Endothelial cell of umbilical vein (primary cell): ENCODE measurements around the gene ZNF485. TPM values are rescaled to one million over a fixed set of nuclear protein-coding genes. Genes with fewer than 3 reads are reported as not detected.

Experiments used
- BruUV-seq: library from RNA; stranded (reverse); fragments of 400-500 nt; replicated peaks from 2 replicates; lab custom pipeline; 2021; lab: Mats Ljungman, UMichigan
- CTCF ChIA-PET: fragments of 300-600, 350-600 bp; sonication (Branson Sonifier 250); formaldehyde crosslinking; loops from one replicate; lab custom pipeline; 2021; ENCODE audit warnings: antibody characterized with exemption, inconsistent platforms; lab: Charles Lee
- POLR2A ChIA-PET: fragments of 300-600, 350-600 bp; sonication (Branson Sonifier 250); formaldehyde crosslinking; loops from one replicate; lab custom pipeline; 2021; ENCODE audit warnings: antibody characterized with exemption, inconsistent platforms; lab: Charles Lee
- DNase-seq: peaks from one replicate; pipeline ENCODE4 v3.0.0-alpha.2; 2011; ENCODE audit warnings: low read depth, low spot score
- FAIRE-seq: peaks from 2 replicates; lab custom pipeline; 2011; peaks lifted over from hg19 to GRCh38; lab: Jason Lieb, UNC
- H2AFZ ChIP-seq: 2 replicates; pipeline ENCODE4 v1.6.0; 2012; ENCODE audit warnings: low read depth, low read length, control low read depth, inconsistent platforms
- H3K27ac ChIP-seq: 2 replicates; pipeline ENCODE4 v1.5.1; 2011; ENCODE audit warnings: low read depth, mild to moderate bottlenecking, control low read depth, low read length, moderate library complexity; ENCODE audit not compliant: insufficient read depth
- H3K27me3 ChIP-seq, 2 experiments: 2 replicates each; pipeline versions ENCODE4 v1.6.0 to v1.6.1; 2011; ENCODE audit warnings: low read length in 2 of 2, mixed read lengths in 1 of 2; ENCODE audit not compliant: control insufficient read depth in 2 of 2, insufficient read depth in 2 of 2
- H3K36me3 ChIP-seq, 2 experiments: 2 replicates in 1 of 2; 3 replicates in 1 of 2; pipeline ENCODE4 v1.5.1; 2011; ENCODE audit warnings: low read length in 2 of 2, mild to moderate bottlenecking in 1 of 2, moderate library complexity in 1 of 2; ENCODE audit not compliant: control insufficient read depth in 2 of 2, insufficient read depth in 2 of 2; ENCODE audit errors: extremely low read depth in 1 of 2
- H3K4me1 ChIP-seq: 3 replicates; pipeline ENCODE4 v1.5.1; 2011; ENCODE audit warnings: mild to moderate bottlenecking, low read length; ENCODE audit not compliant: control insufficient read depth, insufficient read depth; ENCODE audit errors: extremely low read depth
- H3K4me2 ChIP-seq: 2 replicates; pipeline ENCODE4 v1.6.1; 2011; ENCODE audit warnings: low read length, control low read depth, mixed read lengths; ENCODE audit not compliant: insufficient read depth
- H3K4me3 ChIP-seq, 3 experiments: fragments of 200-600 bp in 1 of 3; sonication (generic), shearing (Covaris generic) in 1 of 3; replicated peaks in 1 of 3; 2 replicates each; pipeline ENCODE4 v1.5.1; 2011 to 2016; ENCODE audit warnings: control low read depth in 3 of 3, low read length in 3 of 3, mild to moderate bottlenecking in 2 of 3, inconsistent platforms in 1 of 3, low read depth in 1 of 3, moderate library complexity in 1 of 3; ENCODE audit not compliant: insufficient read depth in 1 of 3
- H3K79me2 ChIP-seq: 2 replicates; pipeline ENCODE4 v1.6.0; 2012; ENCODE audit warnings: low read length, inconsistent platforms; ENCODE audit not compliant: control insufficient read depth, insufficient read depth
- H3K9ac ChIP-seq: replicated peaks from 2 replicates; pipeline ENCODE3; 2011; ENCODE audit warnings: low read length, control low read depth; ENCODE audit not compliant: insufficient read depth; ENCODE audit errors: extremely low read depth
- H3K9me1 ChIP-seq: replicated peaks from 3 replicates; pipeline ENCODE4 v1.6.0; 2011; ENCODE audit warnings: mild to moderate bottlenecking, low read length; ENCODE audit not compliant: control insufficient read depth, insufficient read depth; ENCODE audit errors: extremely low read depth
- H3K9me3 ChIP-seq: replicated peaks from 2 replicates; pipeline ENCODE4 v1.5.1; 2012; ENCODE audit warnings: low read length, inconsistent platforms; ENCODE audit not compliant: control insufficient read depth, insufficient read depth
- H4K20me1 ChIP-seq: replicated peaks from 2 replicates; pipeline ENCODE3; 2011; ENCODE audit warnings: mild to moderate bottlenecking, low read length; ENCODE audit not compliant: control insufficient read depth, insufficient read depth; ENCODE audit errors: extremely low read depth
- CTCF ChIP-seq, 2 donors: IDR thresholded peaks; 1 replicate in 1 of 2; 2 replicates in 1 of 2; pipeline ENCODE4 v1.5.1; 2011; ENCODE audit warnings: low read length in 2 of 2, mild to moderate bottlenecking in 2 of 2, moderate library complexity in 2 of 2, control low read depth in 1 of 2, inconsistent platforms in 1 of 2, low read depth in 1 of 2; ENCODE audit not compliant: insufficient read depth in 1 of 2; ENCODE audit errors: extremely low read depth in 1 of 2
- EZH2 ChIP-seq: IDR thresholded peaks from 2 replicates; pipeline ENCODE4 v1.6.1; 2012; ENCODE audit warnings: borderline replicate concordance, low read depth, mild to moderate bottlenecking, moderate library complexity, low read length, inconsistent platforms; ENCODE audit not compliant: severe bottlenecking
- FOS ChIP-seq: IDR thresholded peaks from 2 replicates; pipeline ENCODE4 v1.6.1; 2011; ENCODE audit warnings: mild to moderate bottlenecking, low read length, moderate library complexity, borderline replicate concordance; ENCODE audit not compliant: insufficient read depth
- GATA2 ChIP-seq: IDR thresholded peaks from 2 replicates; pipeline ENCODE4 v1.7.0; 2011; ENCODE audit warnings: low read depth, mild to moderate bottlenecking, moderate library complexity, mixed read lengths, low read length; ENCODE audit not compliant: insufficient read length, insufficient read depth
- JUN ChIP-seq: IDR thresholded peaks from 2 replicates; pipeline ENCODE4 v1.6.1; 2011; ENCODE audit warnings: borderline replicate concordance, low read depth; ENCODE audit not compliant: insufficient read length, insufficient read depth
- MAX ChIP-seq: IDR thresholded peaks from 2 replicates; pipeline ENCODE4 v1.6.1; 2011; ENCODE audit not compliant: insufficient read depth, insufficient read length
- MYC ChIP-seq: IDR thresholded peaks from one replicate; pipeline ENCODE4 v1.6.1; 2011; ENCODE audit warnings: mild to moderate bottlenecking, low read depth, low read length
- POLR2A ChIP-seq: IDR thresholded peaks from 2 replicates; pipeline ENCODE4 v1.6.1; 2012; ENCODE audit warnings: low read depth, mild to moderate bottlenecking, control low read depth, low read length
- POLR2AphosphoS5 ChIP-seq: IDR thresholded peaks from 2 replicates; pipeline ENCODE4 v1.6.1; 2012; ENCODE audit warnings: low read depth, mild to moderate bottlenecking, control low read depth, low read length, moderate library complexity; ENCODE audit not compliant: insufficient read depth
- dilution Hi-C: fragments of 300-500 bp; cut with MboI; formaldehyde crosslinking; loops from one replicate; pipeline ENCODE4 v1.15.0; 2019; ENCODE audit warnings: low sequenced_read_pairs; ENCODE audit not compliant: extremely low pct_ligation_motif_present
- intact Hi-C: fragments of 100-400 bp; cut with micrococcal nuclease; formaldehyde crosslinking; loops from one replicate; pipeline ENCODE4 v1.10.0; 2022
- polyA plus RNA-seq, 4 experiments: library from polyadenylated mRNA; depleted of rRNA in 3 of 4; stranded (reverse) in 3 of 4; unstranded in 1 of 4; fragments of >200 nt; gene quantifications; 2 replicates each; pipeline versions ENCODE4 v1.2.1 to v1.2.3, GENCODE V29; 2011 to 2012; ENCODE audit warnings: missing spikeins in 1 of 4
- total RNA-seq: library from RNA; stranded (reverse); gene quantifications from 2 replicates; pipeline ENCODE4 v1.2.3, GENCODE V29; 2021

Gene ZNF485
- total and polyA plus RNA-seq, 2 donors (not counting 3 experiments of a cell fraction or from before 2014, with no cell fraction given) = 1.0 to 1.2 TPM

DNA sequence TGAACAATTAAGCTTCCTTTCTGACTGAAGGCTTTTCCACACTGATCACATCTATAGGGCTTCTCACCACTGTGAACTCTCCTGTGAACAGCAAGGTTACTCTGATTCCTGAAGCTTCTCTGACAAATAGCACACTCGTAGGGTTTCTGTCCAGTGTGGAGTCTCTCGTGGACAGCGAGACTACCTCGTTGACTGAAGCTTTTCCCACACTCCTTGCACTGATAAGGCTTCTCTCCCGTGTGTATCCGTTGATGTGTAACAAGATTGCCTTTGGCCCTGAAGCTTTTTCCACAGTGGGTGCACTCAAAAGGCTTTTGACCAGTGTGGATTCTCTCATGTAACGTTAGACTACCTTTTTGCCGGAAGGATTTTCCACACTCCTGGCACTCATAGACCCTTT is 38.0 kb downstream of the ZNF485 start:
- H3K4me1 ChIP-seq = peaks cover 5% of the 10 kb centered on the region
- H3K27me3 ChIP-seq = peaks cover 0 to under 1% of the 10 kb centered on the region in 2 experiments
- no peaks in the 10 kb centered on the region for H3K9me1 ChIP-seq
- no peak overlapping the region for H2AFZ ChIP-seq
- H4K20me1 ChIP-seq = no peaks in the 10 kb centered on the region
- no peak overlapping the region for H3K9ac ChIP-seq
- no peak overlapping the region for H3K27ac ChIP-seq
- H3K36me3 ChIP-seq = peaks cover 0 to 13% of the 10 kb centered on the region in 2 experiments
- intact Hi-C loops (no loop called here), dilution Hi-C loops (no loop called here)
- BruUV-seq = no TSS peak
- DNase-seq = no peak
- H3K4me3 ChIP-seq = no peak overlapping the region
- peaks cover 12% of the 10 kb centered on the region for H3K9me3 ChIP-seq
- CTCF ChIA-PET = no interaction called here
- POLR2A ChIA-PET = no interaction called here
- TF ChIP-seq GATA2 (peak; percentile 21), MAX (no peak)
- H3K4me2 ChIP-seq = no peak overlapping the region
- FAIRE-seq = no peak
- no peaks in the 10 kb centered on the region for H3K79me2 ChIP-seq

DNA sequence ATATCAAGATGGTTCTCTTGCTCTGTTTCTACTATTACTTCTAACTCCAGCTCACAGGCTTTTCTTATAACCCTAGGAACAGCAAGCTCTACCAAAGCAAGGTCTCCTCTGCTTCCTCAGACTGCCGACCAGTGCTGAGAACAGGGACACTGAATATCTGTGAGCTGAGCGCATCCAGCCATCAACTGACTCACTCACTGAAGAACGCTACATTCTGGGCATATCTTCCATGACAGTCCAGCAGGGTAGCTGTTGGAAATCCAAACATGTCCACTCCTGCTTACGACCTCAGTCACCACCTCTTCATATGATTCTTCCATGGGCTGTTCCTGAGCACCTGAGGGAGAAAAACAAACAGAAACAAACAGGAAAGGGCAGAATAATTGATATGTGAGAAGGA is 39.6 kb downstream of the ZNF485 start:
- TF ChIP-seq POLR2A = no peak
- no peak for TF ChIP-seq JUN
- no peak for TF ChIP-seq EZH2
- TF ChIP-seq MYC = no peak
- no peak for TF ChIP-seq MAX
- TF ChIP-seq FOS = no peak
- no peak for TF ChIP-seq POLR2AphosphoS5
- TF ChIP-seq CTCF (IDR thresholded peaks at IDR 0.05; ENCODE audit: extremely low read depth in 1 of 2, insufficient read depth in 1 of 2, low read depth in 1 of 2, low read length in 2 of 2) = no peak
- no peak for TF ChIP-seq GATA2
- no peak overlapping the region for H2AFZ ChIP-seq
- peaks cover 12% of the 10 kb centered on the region for H3K9me3 ChIP-seq
- H3K4me1 ChIP-seq = peaks cover 5% of the 10 kb centered on the region
- H3K4me3 ChIP-seq = no peak overlapping the region
- DNase-seq (no peak), FAIRE-seq (no peak)
- no peak overlapping the region for H3K4me2 ChIP-seq
- dilution Hi-C loops = no loop called here
- BruUV-seq = no TSS peak
- ChIA-PET CTCF (no interaction called here), POLR2A (no interaction called here)
- no peaks in the 10 kb centered on the region for H3K79me2 ChIP-seq
- H3K27me3 ChIP-seq = peaks cover 0 to 2% of the 10 kb centered on the region in 2 experiments
- H3K9me1 ChIP-seq = no peaks in the 10 kb centered on the region
- no peak overlapping the region for H3K27ac ChIP-seq
- intact Hi-C loops = loop anchor here (5.0 kb wide), 1 partner anchor 74 kb away; the partner anchor contains the start of gene ZNF239
- H3K36me3 ChIP-seq = peaks cover 0 to 13% of the 10 kb centered on the region in 2 experiments
- H3K9ac ChIP-seq = no peak overlapping the region
- no peaks in the 10 kb centered on the region for H4K20me1 ChIP-seq
